ENCODE measurements around the gene CENPM.

Gene CENPM

GRCh38 chr22:41902016-41902415 lies 44.9 kb downstream of the CENPM start:
- H3K9me2 ChIP-seq (ENCODE audit: low read depth, low read length) = no peaks in the 10 kb centered on the region
- no peak overlapping the region for H3K4me3 ChIP-seq (ENCODE audit: low read depth, low read length, poor library complexity, severe bottlenecking)
- H3K9ac ChIP-seq (ENCODE audit: low read length) = no peak overlapping the region
- H3K27me3 ChIP-seq (ENCODE audit: insufficient read depth, low read length) = no peaks in the 10 kb centered on the region
- no peaks in the 10 kb centered on the region for H4K20me1 ChIP-seq (ENCODE audit: insufficient read depth, low read length)
- no peaks in the 10 kb centered on the region for H3K79me2 ChIP-seq (ENCODE audit: insufficient read depth, low read length)
- TF ChIP-seq CTCF (IDR thresholded peaks at IDR 0.05; ENCODE audit: low read length) (no peak), EZH2 (IDR thresholded peaks at IDR 0.05; ENCODE audit: borderline replicate concordance, low read length) (no peak)
- H3K27ac ChIP-seq (ENCODE audit: low read depth, low read length, poor library complexity, severe bottlenecking) = no peak overlapping the region
- no peak overlapping the region for H3K4me2 ChIP-seq (ENCODE audit: low read length)
- no peaks in the 10 kb centered on the region for H3K9me3 ChIP-seq (ENCODE audit: low read length)
- no peaks in the 10 kb centered on the region for H3K4me1 ChIP-seq (ENCODE audit: insufficient read depth, low read length, severe bottlenecking)
- no peak overlapping the region for H2AFZ ChIP-seq (ENCODE audit: low read length)
- no peaks in the 10 kb centered on the region for H3F3A ChIP-seq (ENCODE audit: insufficient read depth, low read length)
- peaks cover 99% of the 10 kb centered on the region for H3K36me3 ChIP-seq (ENCODE audit: insufficient read depth, low read length)

- Histone ChIP-seq H3K4me3 (ENCODE audit: low read depth, low read length, poor library complexity, severe bottlenecking) (no peak overlapping the region), H3K27me3 (ENCODE audit: insufficient read depth, low read length) (no peaks in the 10 kb centered on the region), H3K4me2 (ENCODE audit: low read length) (no peak overlapping the region), H3K36me3 (ENCODE audit: insufficient read depth, low read length) (peaks cover 100% of the 10 kb centered on the region), H3K9me3 (ENCODE audit: low read length) (no peaks in the 10 kb centered on the region), H3K9ac (ENCODE audit: low read length) (no peak overlapping the region), H3K9me2 (ENCODE audit: low read depth, low read length) (no peaks in the 10 kb centered on the region), H3F3A (ENCODE audit: insufficient read depth, low read length) (no peaks in the 10 kb centered on the region), H3K79me2 (ENCODE audit: insufficient read depth, low read length) (no peaks in the 10 kb centered on the region), H3K27ac (ENCODE audit: low read depth, low read length, poor library complexity, severe bottlenecking) (no peak overlapping the region), H4K20me1 (ENCODE audit: insufficient read depth, low read length) (no peaks in the 10 kb centered on the region), H3K4me1 (ENCODE audit: insufficient read depth, low read length, severe bottlenecking) (no peaks in the 10 kb centered on the region), H2AFZ (ENCODE audit: low read length) (no peak overlapping the region)
- TF ChIP-seq CTCF (IDR thresholded peaks at IDR 0.05; ENCODE audit: low read length) = no peak
- TF ChIP-seq EZH2 (IDR thresholded peaks at IDR 0.05; ENCODE audit: borderline replicate concordance, low read length) = no peak
Observed at GRCh38 chr22:41900652-41901312, 46.2 kb downstream of the CENPM start.

- Histone ChIP-seq H3K4me1 (ENCODE audit: insufficient read depth, low read length, severe bottlenecking) (no peaks in the 10 kb centered on the region), H3K4me2 (ENCODE audit: low read length) (no peak overlapping the region), H4K20me1 (ENCODE audit: insufficient read depth, low read length) (no peaks in the 10 kb centered on the region), H3K36me3 (ENCODE audit: insufficient read depth, low read length) (peaks cover 97% of the 10 kb centered on the region), H3K27ac (ENCODE audit: low read depth, low read length, poor library complexity, severe bottlenecking) (no peak overlapping the region), H3K4me3 (ENCODE audit: low read depth, low read length, poor library complexity, severe bottlenecking) (no peak overlapping the region), H3K9me2 (ENCODE audit: low read depth, low read length) (no peaks in the 10 kb centered on the region), H3K79me2 (ENCODE audit: insufficient read depth, low read length) (no peaks in the 10 kb centered on the region), H2AFZ (ENCODE audit: low read length) (no peak overlapping the region), H3K9me3 (ENCODE audit: low read length) (no peaks in the 10 kb centered on the region), H3F3A (ENCODE audit: insufficient read depth, low read length) (no peaks in the 10 kb centered on the region), H3K9ac (ENCODE audit: low read length) (no peak overlapping the region), H3K27me3 (ENCODE audit: insufficient read depth, low read length) (no peaks in the 10 kb centered on the region)
- no peak for TF ChIP-seq EZH2 (IDR thresholded peaks at IDR 0.05; ENCODE audit: borderline replicate concordance, low read length)
Observed at GRCh38 chr22:41899992-41900651, 46.8 kb downstream of the CENPM start.
